ENCODE data around the gene SNCG.

- TF ChIP-seq CTCF (IDR thresholded peaks at IDR 0.05 in 2 of 3, conservative IDR thresholded peaks at IDR 0.05 in 1 of 3; ENCODE audit: borderline replicate concordance in 1 of 3, insufficient read depth in 1 of 3, low read depth in 2 of 3, low read length in 2 of 3) (no peak), MAX (IDR thresholded peaks at IDR 0.05) (no peak), CEBPB (IDR thresholded peaks at IDR 0.05; ENCODE audit: low read depth) (no peak), POLR2AphosphoS5 (IDR thresholded peaks at IDR 0.05; ENCODE audit: low read depth, low read length) (no peak), EZH2 (IDR thresholded peaks at IDR 0.05) (no peak), SIN3A (IDR thresholded peaks at IDR 0.05; ENCODE audit: low read depth) (no peak), POLR2A (IDR thresholded peaks at IDR 0.05; ENCODE audit: borderline replicate concordance, extremely low read depth, insufficient read depth, insufficient read length) (no peak), CBX3 (IDR thresholded peaks at IDR 0.05; ENCODE audit: low read depth) (no peak), JUND (IDR thresholded peaks at IDR 0.05) (no peak)
- TF ChIP-seq, protein P1, sequence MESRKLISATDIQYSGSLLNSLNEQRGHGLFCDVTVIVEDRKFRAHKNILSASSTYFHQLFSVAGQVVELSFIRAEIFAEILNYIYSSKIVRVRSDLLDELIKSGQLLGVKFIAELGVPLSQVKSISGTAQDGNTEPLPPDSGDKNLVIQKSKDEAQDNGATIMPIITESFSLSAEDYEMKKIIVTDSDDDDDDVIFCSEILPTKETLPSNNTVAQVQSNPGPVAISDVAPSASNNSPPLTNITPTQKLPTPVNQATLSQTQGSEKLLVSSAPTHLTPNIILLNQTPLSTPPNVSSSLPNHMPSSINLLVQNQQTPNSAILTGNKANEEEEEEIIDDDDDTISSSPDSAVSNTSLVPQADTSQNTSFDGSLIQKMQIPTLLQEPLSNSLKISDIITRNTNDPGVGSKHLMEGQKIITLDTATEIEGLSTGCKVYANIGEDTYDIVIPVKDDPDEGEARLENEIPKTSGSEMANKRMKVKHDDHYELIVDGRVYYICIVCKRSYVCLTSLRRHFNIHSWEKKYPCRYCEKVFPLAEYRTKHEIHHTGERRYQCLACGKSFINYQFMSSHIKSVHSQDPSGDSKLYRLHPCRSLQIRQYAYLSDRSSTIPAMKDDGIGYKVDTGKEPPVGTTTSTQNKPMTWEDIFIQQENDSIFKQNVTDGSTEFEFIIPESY (IDR thresholded peaks at IDR 0.05; ENCODE audit: extremely low read depth, insufficient replicate concordance, low read length): no peak
- TF ChIP-seq, protein P2, sequence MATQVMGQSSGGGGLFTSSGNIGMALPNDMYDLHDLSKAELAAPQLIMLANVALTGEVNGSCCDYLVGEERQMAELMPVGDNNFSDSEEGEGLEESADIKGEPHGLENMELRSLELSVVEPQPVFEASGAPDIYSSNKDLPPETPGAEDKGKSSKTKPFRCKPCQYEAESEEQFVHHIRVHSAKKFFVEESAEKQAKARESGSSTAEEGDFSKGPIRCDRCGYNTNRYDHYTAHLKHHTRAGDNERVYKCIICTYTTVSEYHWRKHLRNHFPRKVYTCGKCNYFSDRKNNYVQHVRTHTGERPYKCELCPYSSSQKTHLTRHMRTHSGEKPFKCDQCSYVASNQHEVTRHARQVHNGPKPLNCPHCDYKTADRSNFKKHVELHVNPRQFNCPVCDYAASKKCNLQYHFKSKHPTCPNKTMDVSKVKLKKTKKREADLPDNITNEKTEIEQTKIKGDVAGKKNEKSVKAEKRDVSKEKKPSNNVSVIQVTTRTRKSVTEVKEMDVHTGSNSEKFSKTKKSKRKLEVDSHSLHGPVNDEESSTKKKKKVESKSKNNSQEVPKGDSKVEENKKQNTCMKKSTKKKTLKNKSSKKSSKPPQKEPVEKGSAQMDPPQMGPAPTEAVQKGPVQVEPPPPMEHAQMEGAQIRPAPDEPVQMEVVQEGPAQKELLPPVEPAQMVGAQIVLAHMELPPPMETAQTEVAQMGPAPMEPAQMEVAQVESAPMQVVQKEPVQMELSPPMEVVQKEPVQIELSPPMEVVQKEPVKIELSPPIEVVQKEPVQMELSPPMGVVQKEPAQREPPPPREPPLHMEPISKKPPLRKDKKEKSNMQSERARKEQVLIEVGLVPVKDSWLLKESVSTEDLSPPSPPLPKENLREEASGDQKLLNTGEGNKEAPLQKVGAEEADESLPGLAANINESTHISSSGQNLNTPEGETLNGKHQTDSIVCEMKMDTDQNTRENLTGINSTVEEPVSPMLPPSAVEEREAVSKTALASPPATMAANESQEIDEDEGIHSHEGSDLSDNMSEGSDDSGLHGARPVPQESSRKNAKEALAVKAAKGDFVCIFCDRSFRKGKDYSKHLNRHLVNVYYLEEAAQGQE (IDR thresholded peaks at IDR 0.05; ENCODE audit: low read depth): no peak
- TF ChIP-seq, protein P3, sequence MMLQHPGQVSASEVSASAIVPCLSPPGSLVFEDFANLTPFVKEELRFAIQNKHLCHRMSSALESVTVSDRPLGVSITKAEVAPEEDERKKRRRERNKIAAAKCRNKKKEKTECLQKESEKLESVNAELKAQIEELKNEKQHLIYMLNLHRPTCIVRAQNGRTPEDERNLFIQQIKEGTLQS (IDR thresholded peaks at IDR 0.05): no peak
These were observed 13.9 kb upstream of the SNCG start for GRCh38 chr10:86944471-86944870.

Measured in HCT116 (cell line).